ENCODE results near the gene PTPRD. TPM values are rescaled to one million over a fixed set of nuclear protein-coding genes. Genes with fewer than 3 reads are reported as not detected.
"Not testable (repeated sequence)": the region's sequence is repeated elsewhere in the genome, so short reads cannot be mapped to it uniquely, and the experiment has no call there.

PTPRD gene
- total RNA-seq, 2 experiments from 2014 or later, result not detected

DNA sequence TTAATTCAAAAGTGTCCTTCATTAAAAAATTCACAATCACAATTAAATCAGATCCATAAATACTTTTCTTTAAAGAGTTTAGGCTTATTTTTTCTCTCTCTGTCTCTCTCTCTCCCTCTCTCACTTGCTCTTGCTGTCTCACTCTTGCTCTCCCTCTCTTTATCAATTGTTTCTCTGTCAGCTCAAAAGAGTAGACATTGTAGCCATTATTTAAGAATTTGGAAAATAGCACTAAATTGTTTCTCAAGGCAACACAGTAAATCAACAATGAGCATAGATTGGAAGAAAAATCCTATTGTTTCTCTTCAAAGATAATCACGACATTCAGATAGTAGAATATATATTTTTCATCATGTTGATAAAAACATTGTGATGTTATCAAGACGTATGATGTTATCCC lies 1114.0 kb downstream of the PTPRD start:
- H3K4me3 Mint-ChIP-seq, result no peak overlapping the region
- H3K27ac Mint-ChIP-seq, result no peak overlapping the region
- H3K36me3 Mint-ChIP-seq (ENCODE audit: low read depth), result no peaks in the 10 kb centered on the region
- DNase-seq (no peak), ATAC-seq (no peak)
- H3K27me3 Mint-ChIP-seq (ENCODE audit: low read depth), result no peaks in the 10 kb centered on the region
- peaks cover 30% of the 10 kb centered on the region for H3K9me3 Mint-ChIP-seq (ENCODE audit: insufficient read depth)
- H3K4me1 Mint-ChIP-seq (ENCODE audit: low read depth), result no peaks in the 10 kb centered on the region
- ChIA-PET CTCF (no interaction called here), POLR2A (no interaction called here)

DNA sequence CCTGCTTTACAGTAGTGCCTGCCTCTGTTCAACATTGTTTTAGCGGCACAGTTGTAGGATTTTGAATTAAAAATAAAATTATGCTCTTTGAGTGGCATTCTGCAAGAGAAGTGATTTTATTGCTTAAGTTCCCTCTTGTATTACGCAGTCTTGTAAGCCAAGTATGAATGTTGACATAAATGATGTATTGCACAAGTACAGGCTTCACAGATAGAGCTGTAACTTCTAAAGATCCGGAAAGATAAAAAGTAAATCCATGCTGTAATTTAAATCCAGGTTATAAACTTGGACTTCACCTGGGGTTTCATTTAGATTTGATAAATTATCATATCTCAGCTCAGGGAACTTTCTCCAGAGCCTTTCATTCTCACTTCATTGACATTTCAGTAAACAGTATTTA lies 1114.7 kb downstream of the PTPRD start:
- ChIA-PET CTCF (no interaction called here), POLR2A (no interaction called here)
- no peaks in the 10 kb centered on the region for H3K36me3 Mint-ChIP-seq (ENCODE audit: low read depth)
- H3K9me3 Mint-ChIP-seq (ENCODE audit: insufficient read depth), result peaks cover 32% of the 10 kb centered on the region
- no peak overlapping the region for H3K4me3 Mint-ChIP-seq
- no peaks in the 10 kb centered on the region for H3K27me3 Mint-ChIP-seq (ENCODE audit: low read depth)
- no peak for DNase-seq
- H3K27ac Mint-ChIP-seq, result no peak overlapping the region
- H3K4me1 Mint-ChIP-seq (ENCODE audit: low read depth), result no peaks in the 10 kb centered on the region
- no peak for ATAC-seq

DNA sequence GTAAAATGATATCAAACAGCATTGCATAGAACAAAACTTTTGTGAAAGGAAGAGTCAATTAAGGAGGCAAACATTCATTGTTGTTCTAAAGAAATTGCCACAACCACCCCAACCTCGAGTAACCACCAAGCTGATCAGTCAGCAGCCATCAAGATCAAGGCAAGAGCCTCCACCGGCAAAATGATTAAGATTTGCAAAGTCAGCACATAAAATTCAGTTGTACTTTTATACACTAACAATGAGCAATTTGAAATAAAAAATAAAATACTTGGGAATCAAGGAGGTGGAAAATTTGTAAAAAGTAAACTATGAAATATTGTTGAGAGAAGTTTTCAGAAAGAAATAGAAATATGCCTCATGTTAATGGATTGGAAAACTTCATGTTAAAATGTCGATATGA lies 1118.5 kb downstream of the PTPRD start:
- no peak for DNase-seq
- ChIA-PET CTCF (no interaction called here), POLR2A (no interaction called here)
- H3K4me3 Mint-ChIP-seq, result no peak overlapping the region
- H3K4me1 Mint-ChIP-seq (ENCODE audit: low read depth), result no peaks in the 10 kb centered on the region
- H3K9me3 Mint-ChIP-seq (ENCODE audit: insufficient read depth), result peaks cover 24% of the 10 kb centered on the region
- no peak overlapping the region for H3K27ac Mint-ChIP-seq
- H3K27me3 Mint-ChIP-seq (ENCODE audit: low read depth), result no peaks in the 10 kb centered on the region
- no peaks in the 10 kb centered on the region for H3K36me3 Mint-ChIP-seq (ENCODE audit: low read depth)
- no peak for ATAC-seq

DNA sequence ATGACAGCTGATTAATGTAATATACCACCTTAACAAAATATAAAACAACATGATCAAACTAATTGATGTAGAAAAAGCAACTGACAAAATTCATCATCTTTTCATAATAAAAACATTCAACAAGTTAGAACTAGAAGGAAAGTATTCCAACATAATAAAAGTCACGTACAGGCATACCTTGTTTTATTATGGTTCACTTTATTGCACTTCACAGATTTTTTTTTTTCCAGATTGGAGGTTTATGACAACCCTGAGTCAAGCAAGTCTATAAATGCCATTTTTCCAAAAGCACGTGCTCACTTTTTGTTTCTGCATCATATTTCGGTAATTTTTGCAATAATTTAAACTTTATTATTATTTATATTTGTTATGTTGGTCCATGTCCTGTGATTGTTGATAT lies 1120.3 kb downstream of the PTPRD start:
- DNase-seq (no peak), ATAC-seq (no peak)
- peaks cover 20% of the 10 kb centered on the region for H3K9me3 Mint-ChIP-seq (ENCODE audit: insufficient read depth)
- POLR2A ChIA-PET, result no interaction called here
- H3K27me3 Mint-ChIP-seq (ENCODE audit: low read depth), result no peaks in the 10 kb centered on the region
- CTCF ChIA-PET, result no interaction called here
- H3K36me3 Mint-ChIP-seq (ENCODE audit: low read depth), result no peaks in the 10 kb centered on the region
- H3K4me1 Mint-ChIP-seq (ENCODE audit: low read depth), result no peaks in the 10 kb centered on the region
- no peak overlapping the region for H3K4me3 Mint-ChIP-seq
- no peak overlapping the region for H3K27ac Mint-ChIP-seq

DNA sequence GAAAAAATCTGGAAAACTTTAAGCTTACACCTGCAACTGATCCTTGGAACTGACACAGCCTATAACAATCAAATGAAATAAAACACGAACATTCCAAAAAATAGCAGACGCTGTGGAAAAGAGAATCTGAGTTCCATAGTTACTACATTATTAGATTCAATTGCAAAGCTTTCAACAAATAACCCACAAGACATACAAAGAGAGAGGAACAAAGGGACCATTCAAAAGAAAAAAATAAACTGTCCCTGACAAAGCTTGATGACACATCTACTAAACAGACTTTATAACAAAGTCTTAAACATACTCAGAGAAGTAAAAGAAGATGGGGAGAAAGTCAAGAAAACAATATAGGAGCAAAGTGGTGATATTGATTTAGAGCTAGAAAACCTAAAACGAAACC lies 1123.6 kb downstream of the PTPRD start:
- ATAC-seq (no peak), DNase-seq (no peak)
- H3K27me3 Mint-ChIP-seq (ENCODE audit: low read depth), result no peaks in the 10 kb centered on the region
- POLR2A ChIA-PET, result no interaction called here
- no peak overlapping the region for H3K4me3 Mint-ChIP-seq
- H3K4me1 Mint-ChIP-seq (ENCODE audit: low read depth), result no peaks in the 10 kb centered on the region
- peaks cover 8% of the 10 kb centered on the region for H3K9me3 Mint-ChIP-seq (ENCODE audit: insufficient read depth)
- no peaks in the 10 kb centered on the region for H3K36me3 Mint-ChIP-seq (ENCODE audit: low read depth)
- H3K27ac Mint-ChIP-seq, result no peak overlapping the region
- CTCF ChIA-PET, result no interaction called here

DNA sequence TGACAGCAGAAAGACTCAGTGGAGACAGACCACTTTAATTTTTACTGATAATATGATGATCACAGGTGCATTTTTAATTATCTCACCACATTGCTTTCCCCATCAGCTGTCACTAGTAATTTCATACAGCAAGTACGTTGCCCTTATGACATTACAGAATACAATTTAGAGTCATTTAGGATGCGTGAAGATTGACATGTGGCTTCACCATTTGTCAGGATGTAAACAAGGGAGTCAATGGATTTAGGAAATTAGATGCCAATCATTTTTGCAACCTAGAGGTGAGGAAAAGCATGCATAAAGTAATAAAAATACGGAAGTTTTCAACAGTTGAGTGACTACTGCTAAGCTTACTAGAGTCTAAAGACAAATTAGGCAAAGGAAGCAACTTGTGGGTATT lies 1129.6 kb downstream of the PTPRD start:
- CTCF ChIA-PET, result no interaction called here
- DNase-seq (no peak), ATAC-seq (no peak)
- peaks cover 3% of the 10 kb centered on the region for H3K9me3 Mint-ChIP-seq (ENCODE audit: insufficient read depth)
- POLR2A ChIA-PET, result no interaction called here
- H3K4me1 Mint-ChIP-seq (ENCODE audit: low read depth), result no peaks in the 10 kb centered on the region
- H3K27me3 Mint-ChIP-seq (ENCODE audit: low read depth), result no peaks in the 10 kb centered on the region
- no peaks in the 10 kb centered on the region for H3K36me3 Mint-ChIP-seq (ENCODE audit: low read depth)
- H3K4me3 Mint-ChIP-seq, result no peak overlapping the region
- no peak overlapping the region for H3K27ac Mint-ChIP-seq

DNA sequence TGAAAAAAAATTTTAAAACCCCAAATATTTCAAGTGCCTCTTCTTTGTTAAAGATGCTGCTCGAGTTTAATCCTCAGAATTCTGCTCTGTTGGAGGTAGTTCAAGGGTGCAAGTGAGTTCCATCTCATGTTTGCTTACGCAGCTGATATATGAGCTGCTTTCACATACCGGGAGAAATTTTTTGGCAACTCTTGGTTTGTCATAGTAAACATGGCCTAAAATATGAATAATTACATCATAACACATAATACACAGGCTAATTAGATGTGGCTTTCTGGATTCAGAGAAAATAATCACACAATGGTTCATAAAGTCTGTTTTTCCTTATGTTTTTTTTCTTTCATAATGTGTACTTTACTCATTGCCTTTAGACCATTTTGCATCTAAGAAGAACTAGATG lies 1134.1 kb downstream of the PTPRD start:
- H3K36me3 Mint-ChIP-seq (ENCODE audit: low read depth), result no peaks in the 10 kb centered on the region
- H3K4me1 Mint-ChIP-seq (ENCODE audit: low read depth), result no peaks in the 10 kb centered on the region
- H3K27me3 Mint-ChIP-seq (ENCODE audit: low read depth), result no peaks in the 10 kb centered on the region
- no peak overlapping the region for H3K27ac Mint-ChIP-seq
- no peak for DNase-seq
- H3K4me3 Mint-ChIP-seq, result no peak overlapping the region
- H3K9me3 Mint-ChIP-seq (ENCODE audit: insufficient read depth), result peaks cover 4% of the 10 kb centered on the region
- CTCF ChIA-PET, result no interaction called here
- ATAC-seq, result no peak
- POLR2A ChIA-PET, result no interaction called here

DNA sequence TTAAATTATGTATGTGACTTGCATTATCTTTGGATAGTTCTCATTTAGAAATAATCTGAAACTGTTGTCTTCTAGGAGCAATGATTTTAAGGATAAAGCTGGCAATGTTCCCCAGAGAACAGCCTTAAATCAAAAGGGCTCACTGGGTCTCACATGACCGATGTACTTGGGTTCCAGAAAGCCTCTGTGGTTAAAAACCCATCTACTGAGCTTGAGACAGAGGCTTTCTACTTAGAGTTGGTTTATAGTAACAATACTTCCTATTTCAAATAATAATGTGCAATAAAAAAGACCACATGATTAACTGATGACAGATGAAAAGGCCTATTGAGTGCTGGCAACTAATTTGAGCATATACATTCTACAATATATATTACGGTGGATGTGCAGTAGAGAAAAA lies 1143.5 kb downstream of the PTPRD start:
- no peaks in the 10 kb centered on the region for H3K4me1 Mint-ChIP-seq (ENCODE audit: low read depth)
- peaks cover 3% of the 10 kb centered on the region for H3K9me3 Mint-ChIP-seq (ENCODE audit: insufficient read depth)
- POLR2A ChIA-PET, result no interaction called here
- no peak for DNase-seq
- H3K36me3 Mint-ChIP-seq (ENCODE audit: low read depth), result no peaks in the 10 kb centered on the region
- CTCF ChIA-PET, result no interaction called here
- no peaks in the 10 kb centered on the region for H3K27me3 Mint-ChIP-seq (ENCODE audit: low read depth)
- H3K4me3 Mint-ChIP-seq, result no peak overlapping the region
- no peak for ATAC-seq
- no peak overlapping the region for H3K27ac Mint-ChIP-seq

DNA sequence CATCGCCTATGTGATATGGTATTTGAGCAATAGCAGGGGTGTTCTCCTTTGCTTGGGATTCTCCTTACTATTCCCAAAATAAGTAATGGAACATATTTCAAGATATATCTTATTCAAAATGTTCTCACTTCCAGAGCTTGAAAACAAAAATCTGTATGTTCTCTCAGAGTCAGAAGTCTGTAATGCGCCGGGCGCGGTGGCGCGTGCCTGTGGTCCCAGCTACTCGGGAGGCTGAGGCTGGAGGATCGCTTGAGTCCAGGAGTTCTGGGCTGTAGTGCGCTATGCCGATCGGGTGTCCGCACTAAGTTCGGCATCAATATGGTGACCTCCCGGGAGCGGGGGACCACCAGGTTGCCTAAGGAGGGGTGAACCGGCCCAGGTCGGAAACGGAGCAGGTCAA lies 1170.9 kb downstream of the PTPRD start:
- ATAC-seq; POLR2A ChIA-PET; CTCF ChIA-PET; DNase-seq; H3K27ac Mint-ChIP-seq; H3K36me3 Mint-ChIP-seq (ENCODE audit: low read depth); H3K27me3 Mint-ChIP-seq (ENCODE audit: low read depth); H3K9me3 Mint-ChIP-seq (ENCODE audit: insufficient read depth); H3K4me3 Mint-ChIP-seq; H3K4me1 Mint-ChIP-seq (ENCODE audit: low read depth): not testable (repeated sequence)

DNA sequence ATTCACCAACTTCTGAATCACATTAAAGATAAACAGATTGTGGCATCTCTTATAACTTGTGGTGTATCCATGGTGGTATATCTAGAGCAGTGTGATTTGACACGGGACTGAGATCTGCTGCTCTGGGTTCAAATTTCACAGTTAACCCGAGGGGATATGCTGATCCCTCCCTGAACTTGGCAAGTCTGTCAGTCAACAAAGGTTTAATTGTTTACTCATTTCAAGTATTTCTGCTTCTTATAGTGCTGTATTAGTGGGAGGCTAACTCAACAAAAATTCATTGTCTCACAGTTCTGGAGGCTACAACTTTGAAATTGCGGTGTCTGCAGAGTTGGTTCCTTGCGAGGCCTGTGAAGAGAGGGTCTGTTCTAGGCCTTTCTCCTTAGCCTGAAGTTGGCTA lies 1175.2 kb downstream of the PTPRD start:
- Mint-ChIP-seq H3K4me1 (ENCODE audit: low read depth) (no peaks in the 10 kb centered on the region), H3K9me3 (ENCODE audit: insufficient read depth) (no peaks in the 10 kb centered on the region), H3K4me3 (no peak overlapping the region), H3K36me3 (ENCODE audit: low read depth) (no peaks in the 10 kb centered on the region), H3K27ac (no peak overlapping the region), H3K27me3 (ENCODE audit: low read depth) (no peaks in the 10 kb centered on the region)
- ChIA-PET CTCF (no interaction called here), POLR2A (no interaction called here)
- DNase-seq, result no peak
- ATAC-seq, result no peak

DNA sequence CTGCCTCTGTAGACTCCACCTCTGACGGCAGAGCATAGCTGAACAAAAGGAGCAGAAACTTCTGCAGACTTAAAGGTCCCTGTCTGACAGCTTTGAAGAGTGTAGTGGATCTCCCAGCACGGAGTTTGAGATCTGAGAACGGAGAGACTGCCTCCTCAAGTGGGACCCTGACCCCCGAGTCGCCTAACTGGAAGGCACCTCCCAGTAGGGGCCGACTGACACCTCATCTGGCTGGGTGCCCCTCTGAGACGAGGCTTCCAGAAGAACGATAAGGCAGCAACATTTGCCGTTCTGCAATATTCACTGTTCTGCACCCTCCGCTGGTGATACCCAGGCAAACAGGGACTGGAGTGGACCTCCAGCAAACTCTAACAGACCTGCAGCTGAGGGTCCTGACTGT lies 1186.3 kb downstream of the PTPRD start:
- H3K36me3 Mint-ChIP-seq (ENCODE audit: low read depth); H3K9me3 Mint-ChIP-seq (ENCODE audit: insufficient read depth); DNase-seq; H3K27ac Mint-ChIP-seq; POLR2A ChIA-PET; H3K4me3 Mint-ChIP-seq; H3K27me3 Mint-ChIP-seq (ENCODE audit: low read depth); CTCF ChIA-PET; ATAC-seq; H3K4me1 Mint-ChIP-seq (ENCODE audit: low read depth): not testable (repeated sequence)

DNA sequence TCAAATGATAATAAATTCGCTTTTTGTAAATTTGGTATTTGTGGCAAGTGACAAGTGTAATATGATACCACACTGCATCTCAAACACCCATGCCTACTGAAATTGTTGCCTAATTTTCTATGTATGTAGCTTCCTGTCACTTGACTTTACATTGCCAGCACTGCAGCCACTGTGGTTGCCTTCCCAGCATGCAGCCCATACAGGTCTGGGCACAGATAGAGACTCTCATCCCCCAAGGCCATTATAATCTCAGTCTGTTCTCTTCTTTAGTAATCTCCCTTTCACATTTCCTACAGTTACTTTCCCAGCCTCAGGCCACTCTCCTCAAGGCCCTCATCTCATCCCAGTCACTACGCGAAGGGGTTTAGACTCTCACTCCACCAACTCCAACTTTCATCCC lies 1200.6 kb downstream of the PTPRD start:
- Mint-ChIP-seq H3K27me3 (ENCODE audit: low read depth) (no peaks in the 10 kb centered on the region), H3K36me3 (ENCODE audit: low read depth) (no peaks in the 10 kb centered on the region), H3K4me1 (ENCODE audit: low read depth) (no peaks in the 10 kb centered on the region), H3K9me3 (ENCODE audit: insufficient read depth) (no peaks in the 10 kb centered on the region), H3K4me3 (no peak overlapping the region), H3K27ac (no peak overlapping the region)
- POLR2A ChIA-PET, result no interaction called here
- ATAC-seq (no peak), DNase-seq (no peak)
- CTCF ChIA-PET, result no interaction called here

DNA sequence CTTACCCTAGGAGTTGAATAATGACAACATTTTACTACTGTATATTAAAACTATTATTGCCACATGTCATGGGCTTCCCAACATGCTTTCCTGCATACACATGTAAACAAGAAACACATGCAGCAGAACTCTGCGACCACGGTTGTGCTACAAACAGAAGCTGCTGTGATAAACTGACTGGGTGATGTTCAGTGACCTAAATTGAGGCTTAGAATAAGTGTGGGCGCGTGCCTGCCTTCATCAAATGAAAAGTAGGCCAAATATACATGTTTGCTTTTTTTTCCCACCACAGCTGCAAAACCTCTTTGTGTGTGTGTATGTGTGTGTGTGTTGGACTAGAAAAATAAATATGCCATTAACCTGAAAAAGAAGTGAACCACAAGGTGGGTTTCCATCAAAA lies 1202.1 kb downstream of the PTPRD start:
- no peaks in the 10 kb centered on the region for H3K36me3 Mint-ChIP-seq (ENCODE audit: low read depth)
- ATAC-seq (no peak), DNase-seq (no peak)
- no peak overlapping the region for H3K4me3 Mint-ChIP-seq
- ChIA-PET POLR2A (no interaction called here), CTCF (no interaction called here)
- H3K4me1 Mint-ChIP-seq (ENCODE audit: low read depth), result no peaks in the 10 kb centered on the region
- no peaks in the 10 kb centered on the region for H3K9me3 Mint-ChIP-seq (ENCODE audit: insufficient read depth)
- H3K27ac Mint-ChIP-seq, result no peak overlapping the region
- H3K27me3 Mint-ChIP-seq (ENCODE audit: low read depth), result no peaks in the 10 kb centered on the region

DNA sequence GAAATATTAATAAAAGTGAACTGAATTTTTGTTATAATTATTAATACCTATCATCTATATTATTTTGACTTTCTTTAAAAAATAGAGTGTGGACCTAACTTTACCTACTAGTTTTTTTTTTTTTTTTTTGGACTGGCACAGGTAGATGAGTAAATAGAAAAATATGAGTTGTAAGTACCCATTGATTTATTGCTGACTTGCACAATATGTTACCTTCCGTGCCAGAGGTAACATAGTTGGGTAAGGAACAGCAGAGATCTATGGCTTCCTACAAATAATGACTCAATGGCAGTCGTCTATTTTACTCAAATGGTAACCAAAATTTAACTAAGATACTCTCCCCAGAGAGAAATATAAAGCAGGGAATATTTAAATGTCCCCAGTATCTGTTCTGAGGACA lies 1212.8 kb downstream of the PTPRD start:
- ATAC-seq, result no peak
- ChIA-PET POLR2A (no interaction called here), CTCF (no interaction called here)
- Mint-ChIP-seq H3K4me1 (ENCODE audit: low read depth) (no peaks in the 10 kb centered on the region), H3K27me3 (ENCODE audit: low read depth) (no peaks in the 10 kb centered on the region), H3K4me3 (no peak overlapping the region), H3K9me3 (ENCODE audit: insufficient read depth) (no peaks in the 10 kb centered on the region), H3K36me3 (ENCODE audit: low read depth) (no peaks in the 10 kb centered on the region), H3K27ac (no peak overlapping the region)
- DNase-seq, result no peak

All from activated CD8-positive, alpha-beta T cell treated with anti-CD3 and anti-CD28 coated beads, Interleukin-2, amount 10 ng/mL, durations not matched to agents 7 days and 5 days (primary cell).